Calu3 (cell line): ENCODE results near the gene TTC29. TPM values are rescaled to one million over a fixed set of nuclear protein-coding genes. Genes with fewer than 3 reads are reported as not detected.

Source experiments
- BruUV-seq: library from RNA; stranded (reverse); fragments of 400-500 nt; replicated peaks from 2 replicates; lab custom pipeline; 2021; lab: Mats Ljungman, UMichigan
- CTCF ChIA-PET: fragments of 300-600 bp; sonication (Branson Sonifier 250); formaldehyde crosslinking; loops from one replicate; lab custom pipeline; 2022; ENCODE audit warnings: antibody characterized with exemption; lab: Charles Lee
- DNase-seq: peaks from one replicate; pipeline ENCODE4 v3.0.0; 2022
- H3K27ac Mint-ChIP-seq: one replicate; pipeline ENCODE4 v1.8.0; 2022; ENCODE audit warnings: mixed read lengths; ENCODE audit not compliant: unreplicated experiment
- H3K27me3 Mint-ChIP-seq: one replicate; pipeline ENCODE4 v1.8.0; 2022; ENCODE audit warnings: mixed read lengths; ENCODE audit not compliant: unreplicated experiment
- H3K36me3 Mint-ChIP-seq: one replicate; pipeline ENCODE4 v1.8.0; 2022; ENCODE audit warnings: mild to moderate bottlenecking, moderate library complexity, mixed read lengths; ENCODE audit not compliant: insufficient read depth, unreplicated experiment
- H3K4me1 Mint-ChIP-seq: one replicate; pipeline ENCODE4 v1.8.0; 2022; ENCODE audit warnings: mild to moderate bottlenecking, low read depth, mixed read lengths; ENCODE audit not compliant: unreplicated experiment
- H3K4me3 Mint-ChIP-seq: one replicate; pipeline ENCODE4 v1.8.0; 2022; ENCODE audit warnings: mild to moderate bottlenecking, low read depth, moderate library complexity, mixed read lengths; ENCODE audit not compliant: unreplicated experiment
- H3K9me3 Mint-ChIP-seq: one replicate; pipeline ENCODE4 v1.8.0; 2022; ENCODE audit warnings: low read depth, mixed read lengths; ENCODE audit not compliant: unreplicated experiment
- intact Hi-C: fragments of 100-400 bp; cut with micrococcal nuclease; formaldehyde crosslinking; loops from one replicate; pipeline ENCODE4 v1.10.0; 2022; ENCODE audit not compliant: unreplicated experiment
- total RNA-seq: library from RNA; stranded (reverse); gene quantifications from 2 replicates; pipeline ENCODE4 v1.2.3, GENCODE V29; 2022
- TF ChIP-seq, protein P1 (sequence below): fragments of 200-600 bp; IDR thresholded peaks from one replicate; pipeline ENCODE4 v1.8.0; 2022; ENCODE audit warnings: antibody characterized with exemption; ENCODE audit not compliant: unreplicated experiment

The TTC29 gene
- total RNA-seq, 1 experiment from 2014 or later: not detected

DNA sequence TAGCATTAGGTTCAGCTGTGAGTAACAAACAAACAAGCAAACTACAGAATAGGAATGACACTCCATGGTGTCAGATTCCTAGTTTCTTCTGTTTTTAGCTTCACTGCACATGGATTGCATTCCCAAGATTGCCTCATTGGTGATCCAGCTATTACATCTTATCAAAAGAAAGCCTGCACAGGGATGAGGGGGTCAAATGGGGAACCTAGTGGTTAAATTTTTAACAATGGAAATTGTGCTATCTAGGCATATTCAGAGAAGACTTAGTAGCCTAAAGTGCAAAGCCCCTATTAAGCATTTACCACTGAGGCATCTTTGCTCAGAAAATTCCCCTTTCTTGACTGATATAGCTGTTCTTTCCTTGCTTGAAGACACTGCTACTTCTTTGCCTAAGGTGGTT lies 3.9 kb upstream of the TTC29 start:
- intact Hi-C loops: no loop called here
- CTCF ChIA-PET: interaction anchor here (0.6 kb wide), 1 partner anchor 105 kb away, joined by 3 read pairs; no protein-coding TSS in a partner anchor
- BruUV-seq: no TSS peak
- Mint-ChIP-seq H3K27me3 (peaks cover 5% of the 10 kb centered on the region), H3K4me3 (no peak overlapping the region), H3K4me1 (peaks cover 15% of the 10 kb centered on the region), H3K27ac (no peak overlapping the region), H3K9me3 (no peaks in the 10 kb centered on the region), H3K36me3 (peaks cover 12% of the 10 kb centered on the region)
- no peak for DNase-seq
- TF ChIP-seq, protein P1, sequence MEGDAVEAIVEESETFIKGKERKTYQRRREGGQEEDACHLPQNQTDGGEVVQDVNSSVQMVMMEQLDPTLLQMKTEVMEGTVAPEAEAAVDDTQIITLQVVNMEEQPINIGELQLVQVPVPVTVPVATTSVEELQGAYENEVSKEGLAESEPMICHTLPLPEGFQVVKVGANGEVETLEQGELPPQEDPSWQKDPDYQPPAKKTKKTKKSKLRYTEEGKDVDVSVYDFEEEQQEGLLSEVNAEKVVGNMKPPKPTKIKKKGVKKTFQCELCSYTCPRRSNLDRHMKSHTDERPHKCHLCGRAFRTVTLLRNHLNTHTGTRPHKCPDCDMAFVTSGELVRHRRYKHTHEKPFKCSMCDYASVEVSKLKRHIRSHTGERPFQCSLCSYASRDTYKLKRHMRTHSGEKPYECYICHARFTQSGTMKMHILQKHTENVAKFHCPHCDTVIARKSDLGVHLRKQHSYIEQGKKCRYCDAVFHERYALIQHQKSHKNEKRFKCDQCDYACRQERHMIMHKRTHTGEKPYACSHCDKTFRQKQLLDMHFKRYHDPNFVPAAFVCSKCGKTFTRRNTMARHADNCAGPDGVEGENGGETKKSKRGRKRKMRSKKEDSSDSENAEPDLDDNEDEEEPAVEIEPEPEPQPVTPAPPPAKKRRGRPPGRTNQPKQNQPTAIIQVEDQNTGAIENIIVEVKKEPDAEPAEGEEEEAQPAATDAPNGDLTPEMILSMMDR: no peak

DNA sequence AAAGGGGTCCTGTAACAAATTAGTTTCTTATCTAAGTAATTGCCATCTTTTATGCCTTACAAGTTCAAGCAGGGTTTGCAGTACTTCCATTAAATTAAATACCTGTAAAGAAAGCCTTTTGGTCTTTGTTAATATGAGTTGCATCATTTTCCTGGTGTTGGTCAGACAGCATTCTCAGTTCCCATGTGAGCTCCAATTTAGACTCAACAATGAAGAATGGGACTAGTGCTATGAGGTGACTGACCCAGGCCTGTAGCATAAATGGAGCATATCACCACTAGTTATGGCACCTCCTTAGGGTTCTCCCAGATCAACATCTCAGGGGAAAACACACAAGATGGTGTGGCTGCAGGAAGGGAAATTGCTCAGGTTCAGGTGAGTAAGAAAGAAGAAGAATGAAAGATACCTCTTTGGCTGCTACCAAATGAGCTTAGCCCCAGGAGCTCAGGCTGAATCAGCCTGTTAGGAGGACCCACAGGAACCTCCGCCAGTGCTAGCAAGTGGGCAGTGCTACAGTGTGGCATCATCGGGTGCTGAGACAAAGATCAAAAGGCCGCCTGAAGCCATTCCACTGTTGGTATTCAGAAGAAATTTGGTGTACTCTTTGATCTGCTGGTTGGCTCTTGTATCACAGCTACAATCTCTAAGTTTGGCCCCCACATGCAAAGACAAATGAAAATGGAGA lies 1.8 kb downstream of the TTC29 start:
- H3K4me1 Mint-ChIP-seq: peaks cover 15% of the 10 kb centered on the region
- CTCF ChIA-PET: interaction anchor here (0.6 kb wide), 1 partner anchor 389 kb away, joined by 3 read pairs; no protein-coding TSS in a partner anchor
- intact Hi-C loops: no loop called here
- TF ChIP-seq, protein P1: no peak
- H3K9me3 Mint-ChIP-seq: no peaks in the 10 kb centered on the region
- no peak for DNase-seq
- BruUV-seq: no TSS peak
- no peak overlapping the region for H3K27ac Mint-ChIP-seq
- H3K4me3 Mint-ChIP-seq: no peak overlapping the region
- H3K27me3 Mint-ChIP-seq: peaks cover 29% of the 10 kb centered on the region
- H3K36me3 Mint-ChIP-seq: peaks cover 12% of the 10 kb centered on the region

DNA sequence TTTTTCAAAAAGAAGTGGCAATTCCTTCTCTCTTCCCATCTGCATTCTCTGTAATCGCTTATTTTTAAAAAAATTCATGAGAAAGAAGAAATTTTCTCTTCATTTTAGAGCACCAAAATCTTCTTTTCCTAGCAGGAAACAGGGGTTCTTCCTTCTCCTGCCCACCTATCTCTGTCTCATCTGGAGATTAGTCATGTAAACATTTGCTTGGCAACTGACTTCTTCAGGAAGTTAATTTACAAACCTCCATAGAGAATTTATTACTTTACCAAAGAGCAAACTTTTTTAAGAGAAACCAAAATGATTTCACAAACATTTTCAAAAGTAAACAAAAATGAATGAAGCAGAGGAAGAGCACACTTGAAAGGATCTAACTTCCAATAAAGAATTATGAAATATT lies 13.5 kb downstream of the TTC29 start:
- no peaks in the 10 kb centered on the region for H3K27me3 Mint-ChIP-seq
- H3K9me3 Mint-ChIP-seq: no peaks in the 10 kb centered on the region
- intact Hi-C loops: no loop called here
- BruUV-seq: no TSS peak
- peak overlapping the region; percentile 31 for H3K27ac Mint-ChIP-seq
- CTCF ChIA-PET: no interaction called here
- H3K36me3 Mint-ChIP-seq: no peaks in the 10 kb centered on the region
- no peak for DNase-seq
- H3K4me3 Mint-ChIP-seq: no peak overlapping the region
- TF ChIP-seq, protein P1: no peak
- peaks cover 10% of the 10 kb centered on the region for H3K4me1 Mint-ChIP-seq

DNA sequence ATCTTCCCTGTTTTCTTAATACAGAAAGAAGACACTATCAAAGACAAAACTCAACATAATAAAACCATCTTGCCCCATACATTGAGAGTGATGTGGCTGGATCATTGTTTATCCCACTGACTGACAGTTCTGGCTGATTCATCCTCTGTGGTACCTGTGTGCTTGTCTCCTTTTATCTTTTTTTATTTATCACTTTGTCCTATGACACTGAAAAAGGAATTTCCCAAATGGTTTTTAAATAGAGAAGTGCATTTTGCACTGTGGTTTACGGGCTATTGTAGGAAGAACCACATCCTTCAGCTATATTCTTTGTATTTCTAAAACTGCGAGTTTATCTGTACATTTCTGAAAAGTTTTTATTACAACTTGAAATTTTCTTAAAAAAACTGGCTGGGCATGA lies 15.0 kb downstream of the TTC29 start:
- Mint-ChIP-seq H3K36me3 (no peaks in the 10 kb centered on the region), H3K4me1 (peaks cover 10% of the 10 kb centered on the region), H3K4me3 (no peak overlapping the region), H3K27ac (no peak overlapping the region), H3K27me3 (no peaks in the 10 kb centered on the region), H3K9me3 (no peaks in the 10 kb centered on the region)
- intact Hi-C loops: no loop called here
- no TSS peak for BruUV-seq
- CTCF ChIA-PET: interaction anchor here (0.6 kb wide), 1 partner anchor 1576 kb away, joined by 3 read pairs; no protein-coding TSS in a partner anchor
- DNase-seq: no peak
- TF ChIP-seq, protein P1: no peak
